Stomach smooth muscle (tissue), 2 donors: Measurements from ENCODE around the gene TYW1B.
"Not testable (repeated sequence)": the region's sequence is repeated elsewhere in the genome, so short reads cannot be mapped to it uniquely, and the experiment has no call there.

Experiments
- H3K27ac ChIP-seq: one replicate; pipeline ENCODE4 v1.7.0; 2013; ENCODE audit warnings: mild to moderate bottlenecking, low read length, inconsistent platforms
- H3K27me3 ChIP-seq, 2 donors: one replicate each; pipeline ENCODE4 v1.7.0; 2013; ENCODE audit warnings: low read length in 2 of 2; ENCODE audit not compliant: insufficient read depth in 2 of 2, control insufficient read depth in 1 of 2
- H3K36me3 ChIP-seq, 2 donors: one replicate each; pipeline ENCODE4 v1.7.0; 2013; ENCODE audit warnings: low read length in 2 of 2; ENCODE audit not compliant: control insufficient read depth in 2 of 2, insufficient read depth in 2 of 2
- H3K4me1 ChIP-seq: one replicate; pipeline ENCODE4 v1.7.0; 2013; ENCODE audit warnings: low read length; ENCODE audit not compliant: control insufficient read depth, insufficient read depth
- H3K4me3 ChIP-seq, 2 donors: one replicate each; pipeline ENCODE4 v1.7.0; 2013; ENCODE audit warnings: low read length in 2 of 2
- H3K9ac ChIP-seq, 2 donors: one replicate each; pipeline ENCODE4 v1.7.0; 2013; ENCODE audit warnings: low read length in 2 of 2, mild to moderate bottlenecking in 1 of 2
- H3K9me3 ChIP-seq, 2 donors: one replicate each; pipeline ENCODE4 v1.7.0; 2013; ENCODE audit warnings: low read length in 2 of 2; ENCODE audit not compliant: control insufficient read depth in 2 of 2
- donor health status: healthy.
- donor health status: Pancreatic carcinoma.

TYW1B gene

DNA sequence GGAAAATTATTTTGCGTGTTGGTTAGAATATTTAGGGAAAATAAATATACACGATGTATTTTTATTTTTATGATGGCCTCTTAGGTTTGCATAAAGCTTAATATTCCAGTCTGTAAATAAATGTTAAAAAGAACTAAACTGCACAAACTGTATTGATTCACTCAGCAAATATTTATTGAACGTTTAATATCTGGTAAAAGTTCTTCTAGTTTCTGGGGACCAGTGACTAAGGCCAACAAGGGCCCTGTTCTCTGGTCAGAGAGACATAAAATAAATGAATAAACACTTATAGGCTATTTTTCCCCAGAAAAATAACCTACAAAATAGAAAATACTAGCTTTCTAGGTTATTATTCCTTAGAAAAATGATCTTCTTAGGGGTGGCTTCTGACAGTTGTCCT lies 157.2 kb downstream of the TYW1B start:
- not testable (repeated sequence) for H3K4me1 ChIP-seq, H3K4me3 ChIP-seq, H3K36me3 ChIP-seq, H3K9me3 ChIP-seq, H3K9ac ChIP-seq, H3K27me3 ChIP-seq, H3K27ac ChIP-seq

DNA sequence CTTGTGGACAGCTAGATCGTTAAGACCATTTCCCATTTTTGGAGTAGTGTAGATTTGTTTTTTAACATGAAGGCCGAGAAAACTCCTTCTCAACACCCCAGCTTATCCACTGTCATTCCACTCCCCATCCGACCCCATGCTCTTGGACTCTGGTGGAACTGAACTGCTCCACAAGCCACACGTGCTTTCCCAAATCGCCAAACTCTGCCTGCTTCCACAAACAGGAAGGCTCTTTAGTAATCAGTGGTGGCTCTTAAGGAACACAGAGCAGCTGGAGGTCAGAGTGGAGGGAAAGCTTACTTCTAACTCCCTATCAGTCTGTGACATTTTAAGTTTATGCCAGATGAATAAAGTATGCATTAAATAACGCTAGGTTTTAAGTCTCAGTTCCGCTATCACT lies 159.6 kb downstream of the TYW1B start:
- not testable (repeated sequence) for H3K36me3 ChIP-seq, H3K4me3 ChIP-seq, H3K9me3 ChIP-seq, H3K27ac ChIP-seq, H3K4me1 ChIP-seq, H3K9ac ChIP-seq, H3K27me3 ChIP-seq

DNA sequence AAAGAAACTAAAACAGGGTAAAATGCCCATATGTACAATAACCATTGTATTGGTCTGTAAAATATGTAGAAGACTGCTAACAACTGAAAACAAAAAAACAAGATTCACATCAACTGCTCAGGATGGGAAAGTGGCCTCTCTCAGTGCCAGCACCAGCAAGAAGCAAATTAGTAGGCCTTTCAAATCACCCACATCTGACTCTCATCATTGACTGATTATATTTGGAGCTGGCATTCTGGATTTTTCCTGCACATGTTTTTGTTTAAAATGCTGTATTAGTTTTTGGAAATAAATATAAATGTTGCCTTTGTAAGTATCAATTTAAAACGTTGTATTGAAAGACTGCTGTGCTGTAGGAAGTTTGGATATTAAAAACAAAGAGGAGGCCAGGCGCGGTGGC lies 161.0 kb downstream of the TYW1B start:
- not testable (repeated sequence) for H3K27ac ChIP-seq, H3K4me1 ChIP-seq, H3K4me3 ChIP-seq, H3K36me3 ChIP-seq, H3K27me3 ChIP-seq, H3K9ac ChIP-seq, H3K9me3 ChIP-seq

DNA sequence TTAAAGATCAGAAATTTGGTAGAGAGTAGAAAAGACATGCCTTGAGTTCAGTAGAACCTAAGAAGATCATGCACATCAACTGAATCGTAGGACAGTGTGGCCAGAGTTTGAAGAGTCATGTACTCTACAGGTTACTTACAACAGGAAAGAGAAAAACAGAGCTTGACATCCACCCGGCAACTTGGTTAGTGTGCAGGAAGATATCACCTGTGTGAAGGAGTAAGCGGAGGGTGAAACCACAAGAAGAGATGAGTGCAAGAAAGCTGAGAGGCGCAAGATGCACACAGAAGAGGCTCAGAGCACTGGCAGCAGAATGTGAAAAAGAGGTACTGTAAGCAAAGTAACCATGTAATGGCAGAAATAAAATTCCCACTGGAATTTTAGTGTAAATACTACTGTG lies 179.4 kb downstream of the TYW1B start:
- H3K9me3 ChIP-seq, H3K4me1 ChIP-seq, H3K36me3 ChIP-seq, H3K4me3 ChIP-seq, H3K27me3 ChIP-seq, H3K27ac ChIP-seq, H3K9ac ChIP-seq: not testable (repeated sequence)

DNA sequence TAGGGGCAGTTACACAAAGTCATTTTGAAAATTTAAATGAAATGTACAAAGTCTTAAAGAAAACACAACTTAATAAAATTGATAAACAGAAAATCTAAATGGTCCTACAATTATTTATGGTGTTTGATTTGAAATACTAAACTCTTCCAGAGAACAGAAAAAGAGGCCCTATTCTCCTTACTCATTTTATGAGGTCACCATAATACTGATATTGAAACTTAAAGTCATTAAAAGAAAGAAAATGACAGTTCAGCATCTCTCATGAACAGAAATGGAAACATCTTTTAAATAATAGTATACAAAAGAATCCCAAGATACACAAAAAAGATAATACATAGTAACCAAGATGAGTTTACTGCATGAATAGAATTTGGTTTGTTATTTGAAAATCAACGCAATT lies 184.3 kb downstream of the TYW1B start:
- not testable (repeated sequence) for H3K4me1 ChIP-seq, H3K27me3 ChIP-seq, H3K4me3 ChIP-seq, H3K9me3 ChIP-seq, H3K27ac ChIP-seq, H3K36me3 ChIP-seq, H3K9ac ChIP-seq

DNA sequence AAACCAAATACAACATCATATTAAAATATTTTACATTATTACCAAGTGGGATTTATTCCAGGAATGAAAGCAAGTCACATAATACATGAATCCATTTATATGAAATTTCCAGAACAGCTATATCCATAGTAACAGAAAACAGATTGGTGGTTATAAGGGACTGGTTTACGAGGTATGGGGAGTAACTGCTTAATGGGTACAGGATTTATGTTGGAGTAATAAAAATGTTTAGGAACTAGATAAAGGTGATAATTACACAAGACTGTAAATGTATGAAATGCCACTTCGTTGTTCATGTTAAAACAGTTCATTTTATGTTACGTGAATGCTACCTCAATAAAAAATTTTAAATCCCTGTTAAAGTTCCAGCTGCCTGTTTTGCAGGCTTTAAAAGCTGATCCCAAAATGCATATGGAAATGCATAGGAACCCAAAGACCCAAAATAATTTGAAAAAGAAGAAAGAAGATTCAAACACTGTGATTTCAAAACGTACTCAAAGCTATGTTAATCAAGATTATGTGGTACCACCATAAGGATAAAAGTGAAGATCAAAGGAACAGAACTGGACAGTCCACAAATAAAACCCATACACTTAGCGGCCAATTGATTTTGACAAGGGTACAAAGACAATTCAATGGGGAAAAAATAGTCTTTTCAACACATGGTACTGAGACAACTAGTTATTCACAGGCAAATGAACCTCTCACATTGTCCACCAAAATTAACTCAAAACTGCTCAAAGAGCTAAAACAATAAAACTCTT lies 186.3 kb downstream of the TYW1B start:
- not testable (repeated sequence) for H3K4me3 ChIP-seq, H3K27ac ChIP-seq, H3K9me3 ChIP-seq, H3K27me3 ChIP-seq, H3K9ac ChIP-seq, H3K36me3 ChIP-seq, H3K4me1 ChIP-seq

DNA sequence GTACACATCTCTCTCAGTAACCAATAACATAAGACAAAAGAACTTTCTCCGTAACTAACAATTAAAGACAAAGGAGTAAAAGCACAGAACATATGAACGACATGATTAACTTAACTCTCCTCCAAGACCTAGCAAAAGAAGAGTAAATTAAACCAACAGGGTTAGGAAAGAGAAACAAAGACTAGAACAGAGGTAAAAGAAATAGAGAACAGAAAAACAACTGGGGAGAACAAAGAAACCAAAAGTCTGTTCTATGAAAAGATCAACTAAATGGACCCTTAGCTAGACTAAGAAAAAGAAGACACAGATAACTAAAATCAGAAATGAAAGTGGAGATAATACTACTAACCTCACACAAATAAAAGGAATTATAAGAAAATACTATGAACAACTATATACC lies 187.3 kb downstream of the TYW1B start:
- H3K9me3 ChIP-seq, H3K9ac ChIP-seq, H3K27ac ChIP-seq, H3K4me3 ChIP-seq, H3K4me1 ChIP-seq, H3K36me3 ChIP-seq, H3K27me3 ChIP-seq: not testable (repeated sequence)

DNA sequence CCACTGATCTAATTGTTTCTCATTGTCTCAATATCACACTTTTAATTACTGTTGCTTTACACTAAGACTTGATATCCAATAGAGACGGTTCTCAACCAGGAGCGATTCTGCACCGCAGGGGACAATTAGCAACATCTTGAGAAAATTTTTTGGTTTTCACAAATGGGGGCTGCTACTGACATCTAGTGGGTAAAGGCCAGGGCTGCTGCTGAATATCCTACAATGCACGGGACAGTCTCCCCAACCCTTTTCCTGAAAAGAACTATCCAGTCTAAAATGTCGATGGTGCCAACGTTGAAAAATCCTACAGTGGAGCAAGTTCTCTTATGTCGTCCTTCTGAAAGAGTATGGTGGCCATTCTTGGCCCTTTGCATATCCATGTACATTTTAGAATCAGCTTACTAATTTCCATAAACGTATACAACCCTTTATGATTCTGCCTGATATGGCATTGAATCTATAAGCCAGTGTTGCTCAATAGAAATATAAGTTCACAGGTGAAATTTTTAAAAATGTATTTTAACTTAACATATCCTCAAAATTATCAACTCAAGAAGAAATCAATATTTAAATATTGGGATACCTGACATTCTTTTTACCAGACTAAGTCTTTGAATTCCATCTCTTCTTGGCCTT lies 192.6 kb downstream of the TYW1B start:
- H3K4me3 ChIP-seq, H3K36me3 ChIP-seq, H3K9ac ChIP-seq: not testable (repeated sequence)

DNA sequence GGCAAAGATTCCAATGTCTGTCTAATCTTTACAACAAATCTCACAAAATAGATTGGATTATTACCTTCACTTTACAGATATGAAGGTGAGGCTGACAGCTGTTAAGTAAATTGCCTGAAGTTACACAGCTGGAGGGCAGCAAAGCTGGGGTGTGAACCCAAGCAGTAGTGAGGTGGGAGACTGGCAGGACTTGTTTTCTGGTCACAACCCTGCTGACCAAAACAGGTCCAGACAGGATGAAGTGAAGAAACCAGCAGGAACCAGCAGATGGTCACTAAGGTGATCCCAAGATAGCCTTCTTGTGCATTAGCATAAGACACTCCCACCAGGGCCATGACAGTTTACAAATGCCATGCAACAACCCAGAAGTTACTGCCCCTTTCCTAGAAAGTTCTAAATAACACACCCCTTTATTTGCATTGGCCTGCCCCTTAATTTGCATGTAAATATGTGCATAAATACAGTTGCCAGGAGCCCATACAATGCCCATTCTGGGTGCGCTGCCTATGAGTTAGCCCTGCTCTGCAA lies 195.2 kb downstream of the TYW1B start:
- not testable (repeated sequence) for H3K9ac ChIP-seq, H3K36me3 ChIP-seq, H3K27me3 ChIP-seq, H3K9me3 ChIP-seq, H3K4me3 ChIP-seq, H3K4me1 ChIP-seq, H3K27ac ChIP-seq

More for the DNA sequence above, 192.6 kb downstream of the TYW1B start:
- not testable (repeated sequence) for H3K27ac ChIP-seq, H3K27me3 ChIP-seq, H3K4me1 ChIP-seq, H3K9me3 ChIP-seq

DNA sequence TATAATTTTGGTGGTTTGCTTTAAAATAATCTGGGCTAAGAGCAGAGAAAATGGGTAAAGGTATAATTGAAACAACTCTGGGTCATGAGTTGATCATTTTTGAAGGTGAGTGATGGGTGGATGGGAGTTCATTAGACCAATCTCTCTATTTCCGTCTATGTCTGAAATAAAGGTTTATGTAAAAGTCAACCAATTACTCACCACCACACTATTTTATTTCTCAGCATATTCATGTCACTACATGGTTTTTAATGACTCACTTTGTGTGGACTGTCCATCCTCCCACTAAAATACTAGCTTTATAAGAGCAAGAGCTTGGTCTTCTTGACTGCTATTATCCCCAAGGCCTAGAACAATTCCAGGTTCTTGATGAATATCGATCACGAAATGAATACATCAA lies 199.6 kb downstream of the TYW1B start:
- H3K4me3 ChIP-seq, H3K4me1 ChIP-seq, H3K9me3 ChIP-seq, H3K27ac ChIP-seq, H3K36me3 ChIP-seq, H3K9ac ChIP-seq, H3K27me3 ChIP-seq: not testable (repeated sequence)

DNA sequence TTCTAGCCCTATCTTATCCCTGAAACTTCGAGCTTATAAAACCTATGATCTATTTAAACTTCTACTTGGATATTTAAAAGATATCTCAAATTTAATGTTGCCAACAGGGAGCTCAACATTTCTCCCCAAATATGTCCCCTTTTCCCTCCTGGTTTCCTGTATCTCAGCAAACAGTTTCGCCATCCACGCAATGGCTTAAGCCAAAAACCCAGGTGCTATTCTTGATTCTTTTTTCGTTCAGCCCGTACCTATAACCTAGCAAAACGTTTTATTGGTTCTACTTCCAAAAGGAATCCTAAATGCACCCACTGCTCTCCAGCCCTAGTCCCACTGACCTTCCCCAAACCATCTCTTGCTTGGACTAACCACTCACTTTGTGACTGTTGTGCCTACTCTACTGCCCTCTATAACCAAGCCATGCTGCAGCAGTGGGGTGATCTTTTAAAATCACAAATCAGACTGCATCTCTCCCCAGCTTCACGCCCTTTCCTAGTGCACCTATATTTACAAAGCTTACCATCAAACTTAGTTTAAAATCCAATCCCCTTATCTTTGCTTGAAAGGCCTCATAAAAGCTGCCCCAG lies 201.5 kb downstream of the TYW1B start:
- not testable (repeated sequence) for H3K9ac ChIP-seq, H3K4me3 ChIP-seq, H3K4me1 ChIP-seq, H3K9me3 ChIP-seq, H3K27me3 ChIP-seq, H3K27ac ChIP-seq, H3K36me3 ChIP-seq
